Measurements from ENCODE around the gene BCAS3. TPM values are rescaled to one million over a fixed set of nuclear protein-coding genes. Genes with fewer than 3 reads are reported as not detected.

BCAS3 gene
- total and polyA plus RNA-seq, 4 donors = 5.8 to 24.6 (median 10.1) TPM

GRCh38 chr17:61159221-61159814 is 481.7 kb downstream of the BCAS3 start:
- WGBS = 84% methylated on average over 1 of the region's 1 CpG
- H3K27me3 ChIP-seq (ENCODE audit: control insufficient read depth in 4 of 4, insufficient read depth in 4 of 4, low read length in 3 of 4) = no peaks in the 10 kb centered on the region
- DNase-seq (ENCODE audit: low spot score) = no peak
- H3K27ac ChIP-seq (ENCODE audit: low read depth in 1 of 2, low read length in 2 of 2) = no peak overlapping the region
- TF ChIP-seq JUND (IDR thresholded peaks at IDR 0.05) (no peak), RXRA (IDR thresholded peaks at IDR 0.05) (no peak), HNF4G (IDR thresholded peaks at IDR 0.05) (no peak), RAD21 (IDR thresholded peaks at IDR 0.05) (no peak), FOXA1 (IDR thresholded peaks at IDR 0.05) (no peak), SP1 (IDR thresholded peaks at IDR 0.05) (no peak), TAF1 (conservative IDR thresholded peaks at IDR 0.05) (no peak), FOXA2 (IDR thresholded peaks at IDR 0.05) (no peak), MAX (IDR thresholded peaks at IDR 0.05) (no peak)
- TF ChIP-seq, protein P1, sequence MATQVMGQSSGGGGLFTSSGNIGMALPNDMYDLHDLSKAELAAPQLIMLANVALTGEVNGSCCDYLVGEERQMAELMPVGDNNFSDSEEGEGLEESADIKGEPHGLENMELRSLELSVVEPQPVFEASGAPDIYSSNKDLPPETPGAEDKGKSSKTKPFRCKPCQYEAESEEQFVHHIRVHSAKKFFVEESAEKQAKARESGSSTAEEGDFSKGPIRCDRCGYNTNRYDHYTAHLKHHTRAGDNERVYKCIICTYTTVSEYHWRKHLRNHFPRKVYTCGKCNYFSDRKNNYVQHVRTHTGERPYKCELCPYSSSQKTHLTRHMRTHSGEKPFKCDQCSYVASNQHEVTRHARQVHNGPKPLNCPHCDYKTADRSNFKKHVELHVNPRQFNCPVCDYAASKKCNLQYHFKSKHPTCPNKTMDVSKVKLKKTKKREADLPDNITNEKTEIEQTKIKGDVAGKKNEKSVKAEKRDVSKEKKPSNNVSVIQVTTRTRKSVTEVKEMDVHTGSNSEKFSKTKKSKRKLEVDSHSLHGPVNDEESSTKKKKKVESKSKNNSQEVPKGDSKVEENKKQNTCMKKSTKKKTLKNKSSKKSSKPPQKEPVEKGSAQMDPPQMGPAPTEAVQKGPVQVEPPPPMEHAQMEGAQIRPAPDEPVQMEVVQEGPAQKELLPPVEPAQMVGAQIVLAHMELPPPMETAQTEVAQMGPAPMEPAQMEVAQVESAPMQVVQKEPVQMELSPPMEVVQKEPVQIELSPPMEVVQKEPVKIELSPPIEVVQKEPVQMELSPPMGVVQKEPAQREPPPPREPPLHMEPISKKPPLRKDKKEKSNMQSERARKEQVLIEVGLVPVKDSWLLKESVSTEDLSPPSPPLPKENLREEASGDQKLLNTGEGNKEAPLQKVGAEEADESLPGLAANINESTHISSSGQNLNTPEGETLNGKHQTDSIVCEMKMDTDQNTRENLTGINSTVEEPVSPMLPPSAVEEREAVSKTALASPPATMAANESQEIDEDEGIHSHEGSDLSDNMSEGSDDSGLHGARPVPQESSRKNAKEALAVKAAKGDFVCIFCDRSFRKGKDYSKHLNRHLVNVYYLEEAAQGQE (IDR thresholded peaks at IDR 0.05) = no peak
- TF ChIP-seq, protein P2, sequence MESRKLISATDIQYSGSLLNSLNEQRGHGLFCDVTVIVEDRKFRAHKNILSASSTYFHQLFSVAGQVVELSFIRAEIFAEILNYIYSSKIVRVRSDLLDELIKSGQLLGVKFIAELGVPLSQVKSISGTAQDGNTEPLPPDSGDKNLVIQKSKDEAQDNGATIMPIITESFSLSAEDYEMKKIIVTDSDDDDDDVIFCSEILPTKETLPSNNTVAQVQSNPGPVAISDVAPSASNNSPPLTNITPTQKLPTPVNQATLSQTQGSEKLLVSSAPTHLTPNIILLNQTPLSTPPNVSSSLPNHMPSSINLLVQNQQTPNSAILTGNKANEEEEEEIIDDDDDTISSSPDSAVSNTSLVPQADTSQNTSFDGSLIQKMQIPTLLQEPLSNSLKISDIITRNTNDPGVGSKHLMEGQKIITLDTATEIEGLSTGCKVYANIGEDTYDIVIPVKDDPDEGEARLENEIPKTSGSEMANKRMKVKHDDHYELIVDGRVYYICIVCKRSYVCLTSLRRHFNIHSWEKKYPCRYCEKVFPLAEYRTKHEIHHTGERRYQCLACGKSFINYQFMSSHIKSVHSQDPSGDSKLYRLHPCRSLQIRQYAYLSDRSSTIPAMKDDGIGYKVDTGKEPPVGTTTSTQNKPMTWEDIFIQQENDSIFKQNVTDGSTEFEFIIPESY (IDR thresholded peaks at IDR 0.05) = no peak
- TF ChIP-seq, protein P3, sequence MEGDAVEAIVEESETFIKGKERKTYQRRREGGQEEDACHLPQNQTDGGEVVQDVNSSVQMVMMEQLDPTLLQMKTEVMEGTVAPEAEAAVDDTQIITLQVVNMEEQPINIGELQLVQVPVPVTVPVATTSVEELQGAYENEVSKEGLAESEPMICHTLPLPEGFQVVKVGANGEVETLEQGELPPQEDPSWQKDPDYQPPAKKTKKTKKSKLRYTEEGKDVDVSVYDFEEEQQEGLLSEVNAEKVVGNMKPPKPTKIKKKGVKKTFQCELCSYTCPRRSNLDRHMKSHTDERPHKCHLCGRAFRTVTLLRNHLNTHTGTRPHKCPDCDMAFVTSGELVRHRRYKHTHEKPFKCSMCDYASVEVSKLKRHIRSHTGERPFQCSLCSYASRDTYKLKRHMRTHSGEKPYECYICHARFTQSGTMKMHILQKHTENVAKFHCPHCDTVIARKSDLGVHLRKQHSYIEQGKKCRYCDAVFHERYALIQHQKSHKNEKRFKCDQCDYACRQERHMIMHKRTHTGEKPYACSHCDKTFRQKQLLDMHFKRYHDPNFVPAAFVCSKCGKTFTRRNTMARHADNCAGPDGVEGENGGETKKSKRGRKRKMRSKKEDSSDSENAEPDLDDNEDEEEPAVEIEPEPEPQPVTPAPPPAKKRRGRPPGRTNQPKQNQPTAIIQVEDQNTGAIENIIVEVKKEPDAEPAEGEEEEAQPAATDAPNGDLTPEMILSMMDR (IDR thresholded peaks at IDR 0.05; ENCODE audit: low read depth, low read length, missing input control) = no peak
- no peak overlapping the region for H3K9ac ChIP-seq (ENCODE audit: low read depth in 1 of 2, low read length in 2 of 2)
- no peaks in the 10 kb centered on the region for H3K4me1 ChIP-seq (ENCODE audit: control insufficient read depth in 4 of 4, insufficient read depth in 4 of 4, low read length in 3 of 4)
- no peak overlapping the region for H3K4me3 ChIP-seq (ENCODE audit: low read depth in 1 of 3, low read length in 3 of 3)
- H3K9me3 ChIP-seq (ENCODE audit: control insufficient read depth in 4 of 4, low read length in 3 of 4) = no peaks in the 10 kb centered on the region
- no peaks in the 10 kb centered on the region for H3K36me3 ChIP-seq (ENCODE audit: control insufficient read depth in 4 of 4, insufficient read depth in 3 of 4, low read depth in 1 of 4, low read length in 3 of 4)

DNA sequence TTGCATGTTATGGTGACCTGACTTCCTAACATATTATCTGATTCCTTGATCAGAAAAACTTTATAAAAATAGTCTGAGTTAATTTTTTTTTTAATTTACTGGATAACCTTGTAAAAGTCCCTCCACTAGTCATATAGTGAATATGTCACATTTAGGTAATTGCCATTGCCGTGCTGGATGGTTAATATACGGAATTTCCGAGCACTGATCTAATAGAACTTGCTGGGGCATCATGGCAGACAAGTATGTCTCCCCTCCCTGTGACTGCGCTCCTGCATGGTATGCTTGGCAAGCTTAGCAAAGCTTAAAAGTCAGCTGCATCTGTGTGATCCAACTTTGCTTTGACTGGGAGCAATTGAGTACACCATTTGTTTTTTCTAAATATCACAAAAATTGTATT is 482.6 kb downstream of the BCAS3 start:
- Histone ChIP-seq H3K9ac (ENCODE audit: low read depth in 1 of 2, low read length in 2 of 2) (no peak overlapping the region), H3K4me1 (ENCODE audit: control insufficient read depth in 4 of 4, insufficient read depth in 4 of 4, low read length in 3 of 4) (no peaks in the 10 kb centered on the region)

More for the DNA sequence above, 482.6 kb downstream of the BCAS3 start:
- Histone ChIP-seq H3K9me3 (ENCODE audit: control insufficient read depth in 4 of 4, low read length in 3 of 4) (no peaks in the 10 kb centered on the region), H3K36me3 (ENCODE audit: control insufficient read depth in 4 of 4, insufficient read depth in 3 of 4, low read depth in 1 of 4, low read length in 3 of 4) (no peaks in the 10 kb centered on the region), H3K27ac (ENCODE audit: low read depth in 1 of 2, low read length in 2 of 2) (no peak overlapping the region), H3K27me3 (ENCODE audit: control insufficient read depth in 4 of 4, insufficient read depth in 4 of 4, low read length in 3 of 4) (no peaks in the 10 kb centered on the region), H3K4me3 (ENCODE audit: low read depth in 1 of 3, low read length in 3 of 3) (no peak overlapping the region)
- DNase-seq (ENCODE audit: low spot score) = no peak
- TF ChIP-seq TAF1 (conservative IDR thresholded peaks at IDR 0.05) = no peak
- no peak for TF ChIP-seq EGR1 (IDR thresholded peaks at IDR 0.05; ENCODE audit: low read depth in 2 of 2)
- no peak for TF ChIP-seq MAX (IDR thresholded peaks at IDR 0.05)
- TF ChIP-seq RAD21 (IDR thresholded peaks at IDR 0.05) = no peak
- TF ChIP-seq FOXA2 (IDR thresholded peaks at IDR 0.05) = no peak
- TF ChIP-seq, protein P1 (IDR thresholded peaks at IDR 0.05) = no peak
- no peak for TF ChIP-seq HNF4G (IDR thresholded peaks at IDR 0.05)
- no peak for TF ChIP-seq HNF4A (conservative IDR thresholded peaks at IDR 0.05)
- TF ChIP-seq, protein P4, sequence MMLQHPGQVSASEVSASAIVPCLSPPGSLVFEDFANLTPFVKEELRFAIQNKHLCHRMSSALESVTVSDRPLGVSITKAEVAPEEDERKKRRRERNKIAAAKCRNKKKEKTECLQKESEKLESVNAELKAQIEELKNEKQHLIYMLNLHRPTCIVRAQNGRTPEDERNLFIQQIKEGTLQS (IDR thresholded peaks at IDR 0.05) = no peak
- TF ChIP-seq FOXA1 (IDR thresholded peaks at IDR 0.05) = no peak
- WGBS = 96% methylated on average over 4 of the region's 4 CpGs
